Measurements from ENCODE around the gene GATAD2A. TPM values are rescaled to one million over a fixed set of nuclear protein-coding genes. Genes with fewer than 3 reads are reported as not detected.

GATAD2A gene, protein sequence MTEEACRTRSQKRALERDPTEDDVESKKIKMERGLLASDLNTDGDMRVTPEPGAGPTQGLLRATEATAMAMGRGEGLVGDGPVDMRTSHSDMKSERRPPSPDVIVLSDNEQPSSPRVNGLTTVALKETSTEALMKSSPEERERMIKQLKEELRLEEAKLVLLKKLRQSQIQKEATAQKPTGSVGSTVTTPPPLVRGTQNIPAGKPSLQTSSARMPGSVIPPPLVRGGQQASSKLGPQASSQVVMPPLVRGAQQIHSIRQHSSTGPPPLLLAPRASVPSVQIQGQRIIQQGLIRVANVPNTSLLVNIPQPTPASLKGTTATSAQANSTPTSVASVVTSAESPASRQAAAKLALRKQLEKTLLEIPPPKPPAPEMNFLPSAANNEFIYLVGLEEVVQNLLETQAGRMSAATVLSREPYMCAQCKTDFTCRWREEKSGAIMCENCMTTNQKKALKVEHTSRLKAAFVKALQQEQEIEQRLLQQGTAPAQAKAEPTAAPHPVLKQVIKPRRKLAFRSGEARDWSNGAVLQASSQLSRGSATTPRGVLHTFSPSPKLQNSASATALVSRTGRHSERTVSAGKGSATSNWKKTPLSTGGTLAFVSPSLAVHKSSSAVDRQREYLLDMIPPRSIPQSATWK
- total RNA-seq (2021; fragmentation: NEBNext Ultra II Directional; extraction: Animal tissue kit (Norgen Biotek cat#: 25700)) (205 and 210 TPM in 2 replicates), polyA plus RNA-seq (2011; rRNA removed) (38.4 and 54.9 TPM in 2 replicates), polyA minus RNA-seq (2011; rRNA and poly(A)+ RNA removed) (22.1 and 22.6 TPM in 2 replicates)
- 40.1 TPM for polyA plus RNA-seq (2011; cell fraction: cytosol; rRNA removed)
- polyA plus RNA-seq (2011; cell fraction: nucleus; rRNA removed) = 48.0 TPM
- 71.5 to 98.9 TPM (median 84.3 TPM) in 4 replicates for polyA plus RNA-seq (2012, experiment 1 of 2)
- 49.7 TPM for polyA plus RNA-seq (2012, experiment 2 of 2)
- polyA plus RNA-seq (2013, experiment 1 of 2) = 69.1 TPM
- polyA plus RNA-seq (2013, experiment 2 of 2) = 71.8 TPM
- 76.8 TPM for polyA minus RNA-seq (2011; cell fraction: cytosol; rRNA and poly(A)+ RNA removed)
- 33.9 TPM for polyA minus RNA-seq (2011; cell fraction: nucleus; rRNA and poly(A)+ RNA removed)
- long read RNA-seq, experiment 1, partial matches to known transcripts = 14 of 40 reads
- long read RNA-seq, experiment 1, other reads (novel, unspliced or antisense) = 26 of 40 reads
- long read RNA-seq, experiment 2, partial matches to known transcripts = 0 of 41 reads
- long read RNA-seq, experiment 2, other reads (novel, unspliced or antisense) = 41 of 41 reads

DNA sequence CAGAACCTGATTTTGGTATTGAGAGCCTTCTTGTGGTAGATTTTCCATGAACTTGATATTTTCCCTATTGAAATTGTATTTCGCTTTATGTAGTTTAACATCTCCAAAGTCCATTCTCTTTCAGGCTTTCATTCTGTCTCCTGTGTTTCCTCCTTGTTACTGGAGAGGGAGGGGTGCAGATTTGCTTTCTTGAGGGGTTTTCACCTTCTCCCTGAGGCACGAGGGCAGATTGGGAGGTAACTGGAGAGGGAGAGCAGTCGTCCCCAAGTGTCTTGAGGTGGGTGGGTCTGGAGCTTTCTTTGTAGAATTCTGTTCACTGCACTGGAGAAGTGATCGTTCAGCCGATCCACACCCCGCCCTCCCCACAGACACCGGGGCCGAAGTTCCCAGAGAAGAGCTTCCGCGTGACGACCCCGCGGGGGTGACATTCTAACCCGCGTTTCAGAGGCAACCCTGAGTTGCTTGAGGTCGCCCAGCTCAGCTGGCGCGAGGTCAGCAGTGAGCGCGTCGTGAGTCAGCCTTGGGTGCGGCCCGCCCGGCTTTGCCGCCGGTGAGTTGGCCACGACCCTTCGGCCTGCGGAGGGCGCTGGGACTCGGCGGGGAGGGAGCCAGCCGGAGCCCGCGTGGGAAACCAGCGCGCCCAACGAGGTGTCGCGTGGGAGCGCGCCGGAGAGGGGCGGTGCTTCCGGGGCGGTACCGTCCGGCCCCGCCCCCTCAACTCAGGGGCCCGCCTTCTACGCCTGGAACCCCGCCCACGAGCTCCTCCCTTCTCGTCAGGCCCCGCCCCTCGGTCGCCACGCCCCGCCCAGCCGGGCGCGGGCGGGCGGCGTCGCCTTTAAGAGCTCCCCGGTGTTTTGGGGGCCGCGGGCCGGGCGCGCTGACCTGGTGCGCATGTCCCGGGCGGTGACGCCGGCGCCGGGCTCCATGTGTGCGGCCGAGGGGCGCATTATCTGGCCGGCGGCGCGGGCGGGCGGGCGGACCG is at the start of gene GATAD2A:
GATAD2A (plus strand) TSS at position 797 of the 982 bp plus-strand sequence. CDS start 59,671 bp downstream, outside the sequence.
- peaks cover 31% of the 10 kb centered on the region in 2 experiments for H4K20me1 ChIP-seq (replicated peaks in 1 of 2; ENCODE audit: control insufficient read depth in 1 of 2, insufficient read depth in 2 of 2, low read length in 2 of 2)
- H4K91ac ChIP-seq (replicated peaks; ENCODE audit: insufficient read length, low read length) = peak within 1 kb of the TSS; percentile 25
- H3K27me3 ChIP-seq (replicated peaks in 1 of 4; ENCODE audit: control insufficient read depth in 3 of 4, extremely low read depth in 1 of 4, insufficient read depth in 3 of 4, low read length in 3 of 4) = no peaks in the 10 kb centered on the region
- peak within 1 kb of the TSS; percentile 24 for H3K4ac ChIP-seq (replicated peaks; ENCODE audit: insufficient read length, low read depth, low read length)
- H3K23ac ChIP-seq (ENCODE audit: insufficient read length) = no peak within 1 kb of the TSS
- no peak within 1 kb of the TSS; the same call in 1 of the 2 replicates for H2BK5ac ChIP-seq (ENCODE audit: low read depth, low read length)
- H3K14ac ChIP-seq (ENCODE audit: insufficient read length) = no peak within 1 kb of the TSS
- no peak for FAIRE-seq
- CTCF ChIA-PET (ENCODE audit: partially characterized antibody) = interaction anchor here (1.0 to 4.7 kb wide), 5 partner anchors 8 to 85 kb away, joined by 4 to 29 read pairs (median 4); no protein-coding TSS in a partner anchor
- 0 out of 2 replicates have a peak within 1 kb of the TSS, but pooled peaks have one; percentile 27 for H2BK12ac ChIP-seq (ENCODE audit: low read depth, low read length)
- H3K79me1 ChIP-seq (ENCODE audit: low read depth, low read length) = peaks cover 9% of the 10 kb centered on the region
- H3K56ac ChIP-seq (replicated peaks; ENCODE audit: insufficient read length, low read depth, low read length) = peak within 1 kb of the TSS; percentile 87
- peak within 1 kb of the TSS; percentile 38 for H4K5ac ChIP-seq (ENCODE audit: insufficient read length, low read depth, low read length)
- no peak within 1 kb of the TSS for H2AK5ac ChIP-seq (ENCODE audit: low read depth, low read length)
- H2BK20ac ChIP-seq (ENCODE audit: low read length) = no peak within 1 kb of the TSS
- peak within 1 kb of the TSS; percentile 94 for H4K8ac ChIP-seq (ENCODE audit: extremely low read depth, insufficient read depth, low read length)
- H2BK120ac ChIP-seq (replicated peaks; ENCODE audit: low read depth, low read length) = no peak within 1 kb of the TSS
- H3K4me1 ChIP-seq (replicated peaks in 1 of 4; ENCODE audit: control insufficient read depth in 3 of 4, insufficient read depth in 4 of 4, low read length in 3 of 4) = peaks cover 6 to 23% (median 20%) of the 10 kb centered on the region in 4 experiments; a peak in 6 of 7 replicates
- DNase-seq (ENCODE audit: low read depth in 1 of 2, low spot score in 2 of 2) = peak; percentile 66 to 98
- peak within 1 kb of the TSS; percentile 64 to 85 (median 73); a peak in 6 of 7 replicates for H3K9ac ChIP-seq (replicated peaks in 1 of 4; ENCODE audit: extremely low read depth in 1 of 4, low read depth in 3 of 4, low read length in 3 of 4)
- no peaks in the 10 kb centered on the region for H3K9me3 ChIP-seq (ENCODE audit: insufficient read depth in 2 of 2, low read depth in 1 of 2, low read length in 1 of 2)
- peaks cover 7% of the 10 kb centered on the region for H3K23me2 ChIP-seq (ENCODE audit: low read depth, low read length)
- H3K36me3 ChIP-seq (ENCODE audit: control insufficient read depth in 2 of 4, insufficient read depth in 4 of 4, low read length in 3 of 4) = no peaks in the 10 kb centered on the region
- H3K79me2 ChIP-seq (ENCODE audit: control insufficient read depth in 1 of 2, insufficient read depth in 2 of 2, low read length in 2 of 2) = peaks cover 35 to 44% of the 10 kb centered on the region in 2 experiments
- no peak within 1 kb of the TSS; the same call in 1 of the 2 replicates for H2BK15ac ChIP-seq (ENCODE audit: low read length)
- peak within 1 kb of the TSS; percentile 86 for H3K18ac ChIP-seq (ENCODE audit: extremely low read depth, low read length)
- 4% methylated on average over 55 of the region's 90 CpGs; no CpG with 5 or more reads in 1 of the 2 experiments for WGBS, 2 experiments (ENCODE audit: extremely low coverage in 1 of 2, insufficient coverage in 1 of 2, insufficient read length in 1 of 2, insufficient replicate concordance in 2 of 2, low coverage in 1 of 2, low lambda C conversion rate in 2 of 2, missing lambda C conversion rate in 1 of 2)
- peak within 1 kb of the TSS; percentile 55 to 95 (median 81) for H3K4me3 ChIP-seq (ENCODE audit: extremely low read depth in 1 of 4, insufficient read depth in 2 of 4, low read depth in 3 of 4, low read length in 4 of 4)
- H2AFZ ChIP-seq (ENCODE audit: low read length) = 0 out of 2 replicates have a peak within 1 kb of the TSS, but pooled peaks have one; percentile 45
- POLR2A ChIA-PET (ENCODE audit: partially characterized antibody) = interaction anchor here (0.6 to 4.8 kb wide), 38 partner anchors 10 to 213 kb away, joined by 3 to 63 read pairs (median 4); partner anchors contain the start of genes CILP2, NDUFA13, RFXANK and TSSK6
- peak within 1 kb of the TSS; percentile 77 to 97 for H3K4me2 ChIP-seq (ENCODE audit: insufficient read depth in 1 of 2, low read depth in 2 of 2, low read length in 2 of 2)
- peak within 1 kb of the TSS; percentile 73; the same call in 1 of the 2 replicates for H3K27ac ChIP-seq (ENCODE audit: low read depth, low read length)
- TF ChIP-seq EGR1 (IDR thresholded peaks at IDR 0.05; ENCODE audit: borderline replicate concordance, low read depth, low read length) (no peak), CTBP2 (IDR thresholded peaks at IDR 0.05; ENCODE audit: borderline replicate concordance, insufficient read depth, insufficient read length, low read length) (no peak)

Data from H1 (cell line).